ENCODE results near the gene GPR25.

Gene GPR25

DNA sequence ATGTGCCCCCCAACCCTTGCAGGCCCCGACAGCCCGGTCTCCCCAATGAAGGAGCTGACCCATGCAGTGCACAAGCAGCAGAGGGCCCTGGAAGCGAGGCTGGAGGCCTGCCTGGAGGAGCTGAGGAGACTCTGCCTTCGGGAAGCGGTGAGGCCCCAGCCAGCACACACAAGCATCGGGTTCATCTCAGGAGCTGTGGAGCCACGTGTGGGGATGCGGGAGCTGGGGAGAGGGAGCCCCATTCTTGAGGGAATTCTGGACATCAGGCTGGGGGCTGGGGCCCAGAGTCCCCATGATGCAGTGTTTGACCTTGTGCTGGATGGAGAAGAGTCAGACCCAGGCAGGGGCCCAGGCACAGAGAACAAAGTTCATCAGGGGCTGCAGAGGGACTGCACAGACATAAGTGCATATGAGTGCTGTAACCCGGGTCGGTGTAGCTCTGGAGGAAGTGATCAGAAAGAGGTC is 26.7 kb downstream of the GPR25 start:
- no peak overlapping the region for H3K4me3 ChIP-seq (ENCODE audit: low read length)
- no peak for DNase-seq (ENCODE audit: low read depth)
- TF ChIP-seq CTCF (conservative IDR thresholded peaks at IDR 0.05; ENCODE audit: low read length): no peak

GRCh38 chr1:200899954-200900867 is 27.4 kb downstream of the GPR25 start:
- H3K4me3 ChIP-seq (ENCODE audit: low read length): no peak overlapping the region
- no peak for DNase-seq (ENCODE audit: low read depth)
- TF ChIP-seq CTCF (conservative IDR thresholded peaks at IDR 0.05; ENCODE audit: low read length): no peak

- H3K4me3 ChIP-seq (ENCODE audit: low read length): no peak overlapping the region
- DNase-seq (ENCODE audit: low read depth): no peak
- no peak for TF ChIP-seq CTCF (conservative IDR thresholded peaks at IDR 0.05; ENCODE audit: low read length)
Measured at GRCh38 chr1:200900877-200901276, 28.1 kb downstream of the GPR25 start.

GRCh38 chr1:200901350-200901749 is 28.6 kb downstream of the GPR25 start:
- DNase-seq (ENCODE audit: low read depth): no peak
- H3K4me3 ChIP-seq (ENCODE audit: low read length): no peak overlapping the region
- no peak for TF ChIP-seq CTCF (conservative IDR thresholded peaks at IDR 0.05; ENCODE audit: low read length)

GRCh38 chr1:200901796-200902444 is 29.1 kb downstream of the GPR25 start:
- H3K4me3 ChIP-seq (ENCODE audit: low read length): no peak overlapping the region
- no peak for DNase-seq (ENCODE audit: low read depth)
- no peak for TF ChIP-seq CTCF (conservative IDR thresholded peaks at IDR 0.05; ENCODE audit: low read length)

DNA sequence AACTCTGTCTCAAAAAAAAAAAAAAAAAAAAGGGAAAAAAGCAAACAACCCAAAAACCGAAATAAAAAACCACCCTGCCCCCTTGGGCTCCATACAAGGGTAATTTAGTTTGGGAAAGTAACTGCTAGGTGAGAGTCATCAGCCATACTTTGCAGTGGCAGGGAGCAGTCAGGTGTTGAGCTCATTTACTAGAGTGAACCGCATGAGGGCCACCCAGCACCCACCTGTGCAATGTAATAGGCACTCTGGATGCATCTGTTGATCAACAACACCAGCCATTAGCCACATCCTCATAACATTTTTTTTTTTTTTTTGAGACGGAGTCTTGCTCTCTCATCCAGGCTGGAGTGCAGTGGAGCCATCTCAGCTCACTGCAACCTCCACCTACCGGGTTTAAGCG is 31.0 kb downstream of the GPR25 start:
- H3K4me3 ChIP-seq (ENCODE audit: low read length): no peak overlapping the region
- no peak for DNase-seq (ENCODE audit: low read depth)
- TF ChIP-seq CTCF (conservative IDR thresholded peaks at IDR 0.05; ENCODE audit: low read length): no peak

DNA sequence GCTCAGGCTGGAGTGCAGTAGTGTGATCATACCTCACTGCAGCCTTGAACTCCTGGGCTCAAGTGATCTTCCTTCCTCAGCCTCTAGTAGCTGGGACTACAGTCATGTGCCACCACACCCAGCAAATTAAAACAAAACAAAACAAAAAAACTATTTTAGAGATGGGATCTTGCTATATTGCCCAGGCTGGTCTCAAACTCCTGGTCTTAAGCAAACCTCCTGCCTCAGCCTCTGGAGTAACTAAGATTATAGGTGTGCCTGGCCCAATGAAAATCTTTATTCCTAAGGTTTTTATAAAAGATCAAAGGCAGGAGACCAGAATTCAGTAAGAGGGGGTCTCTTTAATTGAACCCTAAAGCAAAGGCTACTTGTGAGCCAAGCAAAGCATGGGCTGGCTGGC is 32.0 kb downstream of the GPR25 start:
- no peak for TF ChIP-seq CTCF (conservative IDR thresholded peaks at IDR 0.05; ENCODE audit: low read length)
- H3K4me3 ChIP-seq (ENCODE audit: low read length): no peak overlapping the region
- DNase-seq (ENCODE audit: low read depth): no peak

Measured in AG10803 (cell line).